GM21529 (cell line): ENCODE results near the gene GPC6.

Experiments
- ATAC-seq: cut with Tn5 transposase; IDR thresholded peaks from one replicate; pipeline ENCODE4 v1.9.1; 2021; ENCODE audit not compliant: unreplicated experiment

GPC6 gene

DNA sequence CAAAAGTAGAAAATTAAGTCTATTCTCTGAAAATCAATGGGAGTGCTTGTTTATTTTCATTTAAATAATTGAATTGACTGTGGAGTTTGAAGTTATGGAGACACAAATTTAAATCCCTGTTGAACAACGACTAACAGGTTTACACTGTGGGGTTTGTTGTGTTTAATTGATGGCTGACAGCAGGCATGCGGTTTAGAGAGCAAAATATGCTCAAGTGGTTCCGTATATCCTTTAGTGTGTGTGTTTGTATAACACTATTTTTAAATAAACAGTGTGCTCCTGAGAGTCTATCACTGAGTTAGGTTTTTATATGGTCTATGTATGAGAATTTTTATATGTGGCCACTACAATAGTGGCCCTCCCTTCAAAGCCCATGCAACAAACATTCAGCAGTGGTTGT lies 332.0 kb downstream of the GPC6 start:
- no peak for ATAC-seq

DNA sequence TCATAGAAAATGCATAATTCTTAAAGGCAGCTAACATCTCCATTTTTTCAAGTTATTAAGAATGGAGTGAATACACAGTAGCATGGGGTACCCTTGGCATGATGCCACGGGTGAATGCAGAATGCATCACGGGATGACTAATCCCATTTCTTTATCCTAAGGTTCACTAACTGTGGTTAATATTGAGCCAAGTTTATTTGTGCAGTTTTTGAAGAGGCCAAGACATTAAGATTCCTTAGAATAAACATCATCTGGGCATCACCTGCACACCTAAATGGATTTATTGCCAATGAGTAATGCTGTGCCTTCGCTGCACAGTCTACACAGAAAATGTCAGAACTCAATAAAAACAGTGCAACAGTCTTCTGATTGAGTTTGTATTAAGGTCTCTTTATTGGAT lies 333.1 kb downstream of the GPC6 start:
- ATAC-seq = no peak

DNA sequence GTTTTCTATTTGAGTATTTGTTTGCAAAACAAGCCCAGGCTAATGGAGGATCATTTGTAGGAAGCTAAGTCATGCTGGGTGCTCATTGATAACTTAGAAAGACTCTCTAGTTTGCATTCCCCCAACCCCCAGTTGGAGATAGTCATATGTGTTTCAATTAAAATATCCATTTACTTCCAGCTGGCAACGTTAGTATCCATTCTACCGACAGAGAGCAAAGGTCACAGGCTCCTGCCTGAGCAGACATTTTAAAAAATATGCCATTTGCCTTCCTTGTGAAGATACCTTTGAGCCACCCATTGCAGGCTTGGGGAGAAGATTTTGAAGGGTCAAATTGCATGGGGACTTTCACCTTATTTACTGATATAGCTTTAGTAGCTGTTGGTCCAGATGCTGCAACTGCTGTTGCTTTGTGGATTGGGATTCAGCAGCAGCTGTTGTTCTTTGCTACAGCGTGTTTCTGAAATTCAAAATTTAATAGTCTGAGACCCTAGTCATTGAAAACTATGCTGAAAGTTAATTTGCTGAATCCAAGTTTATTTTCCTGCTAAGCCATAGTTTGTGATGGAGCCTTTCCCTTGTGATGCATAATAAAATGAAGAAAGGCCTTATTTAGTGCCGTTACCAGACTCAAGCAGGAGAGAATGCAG lies 335.1 kb downstream of the GPC6 start:
- ATAC-seq = no peak

DNA sequence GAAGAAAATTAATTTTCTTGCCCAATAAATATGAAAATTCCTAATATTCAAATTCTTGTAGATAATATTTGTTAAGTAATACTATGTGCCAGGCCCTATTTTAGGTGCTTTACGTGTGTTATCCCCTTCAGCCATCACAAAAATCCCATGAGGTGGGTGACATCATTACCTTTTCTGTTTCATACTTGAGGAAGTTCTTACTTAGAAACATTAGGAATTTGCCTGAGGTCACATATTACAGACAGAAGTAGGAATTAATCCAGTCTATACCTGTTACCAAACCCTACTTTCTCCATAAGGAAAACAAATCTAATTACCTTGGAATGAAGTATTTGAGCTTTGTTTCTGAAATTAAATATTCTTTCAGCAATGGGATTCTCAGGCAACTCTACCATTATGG lies 336.1 kb downstream of the GPC6 start:
- ATAC-seq = no peak

GRCh38 chr13:93577105-93577504 lies 350.5 kb downstream of the GPC6 start:
- ATAC-seq = no peak

- ATAC-seq = no peak
These were observed 363.2 kb downstream of the GPC6 start for GRCh38 chr13:93589788-93590187.

- no peak for ATAC-seq
These were observed 376.4 kb downstream of the GPC6 start for GRCh38 chr13:93603043-93603442.

GRCh38 chr13:93614776-93615175 lies 388.2 kb downstream of the GPC6 start:
- no peak for ATAC-seq

GRCh38 chr13:93620181-93620765 lies 393.7 kb downstream of the GPC6 start:
- ATAC-seq = no peak

GRCh38 chr13:93621051-93621450 lies 394.4 kb downstream of the GPC6 start:
- no peak for ATAC-seq

DNA sequence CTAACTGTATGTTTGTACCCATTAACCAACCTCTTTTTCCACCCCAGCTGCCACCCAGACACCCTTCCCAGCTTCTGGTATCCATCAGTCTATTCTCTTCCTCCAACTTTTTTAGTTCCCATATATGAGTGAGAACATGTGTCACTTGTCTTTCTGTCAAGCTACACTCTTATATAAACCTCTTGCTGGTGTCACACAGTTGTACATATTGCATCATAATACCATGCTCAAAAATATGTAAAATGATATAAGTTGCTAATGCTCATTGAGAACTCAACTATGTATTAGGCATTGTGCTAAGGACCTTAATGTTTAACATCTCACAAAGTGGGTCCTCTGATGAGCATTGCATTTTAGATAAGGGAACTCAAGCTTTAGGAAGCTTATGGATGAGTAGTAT lies 395.4 kb downstream of the GPC6 start:
- ATAC-seq = no peak

DNA sequence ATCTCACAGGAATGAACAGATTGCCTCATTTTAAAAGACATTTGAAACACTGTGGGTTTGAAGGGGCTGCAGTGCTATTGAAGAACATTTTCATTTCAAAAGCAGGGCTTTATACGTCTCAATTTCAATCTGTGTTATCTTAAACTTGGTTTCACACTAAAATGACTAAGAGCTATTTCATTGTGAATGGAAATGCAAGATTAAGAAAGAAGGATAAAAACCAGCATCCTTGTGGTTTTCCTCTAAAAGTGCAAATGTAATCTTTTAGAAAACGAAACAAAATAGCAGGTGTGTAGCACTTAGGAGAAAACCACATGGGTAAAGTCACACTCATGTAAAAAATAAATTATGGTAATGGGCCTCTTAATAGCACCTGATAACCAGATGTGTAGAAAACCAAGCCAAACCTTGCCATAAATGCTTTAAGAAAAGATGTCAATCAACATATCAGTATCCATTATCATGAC lies 397.7 kb downstream of the GPC6 start:
- ATAC-seq = no peak

GRCh38 chr13:93625536-93625935 lies 398.9 kb downstream of the GPC6 start:
- ATAC-seq = no peak

DNA sequence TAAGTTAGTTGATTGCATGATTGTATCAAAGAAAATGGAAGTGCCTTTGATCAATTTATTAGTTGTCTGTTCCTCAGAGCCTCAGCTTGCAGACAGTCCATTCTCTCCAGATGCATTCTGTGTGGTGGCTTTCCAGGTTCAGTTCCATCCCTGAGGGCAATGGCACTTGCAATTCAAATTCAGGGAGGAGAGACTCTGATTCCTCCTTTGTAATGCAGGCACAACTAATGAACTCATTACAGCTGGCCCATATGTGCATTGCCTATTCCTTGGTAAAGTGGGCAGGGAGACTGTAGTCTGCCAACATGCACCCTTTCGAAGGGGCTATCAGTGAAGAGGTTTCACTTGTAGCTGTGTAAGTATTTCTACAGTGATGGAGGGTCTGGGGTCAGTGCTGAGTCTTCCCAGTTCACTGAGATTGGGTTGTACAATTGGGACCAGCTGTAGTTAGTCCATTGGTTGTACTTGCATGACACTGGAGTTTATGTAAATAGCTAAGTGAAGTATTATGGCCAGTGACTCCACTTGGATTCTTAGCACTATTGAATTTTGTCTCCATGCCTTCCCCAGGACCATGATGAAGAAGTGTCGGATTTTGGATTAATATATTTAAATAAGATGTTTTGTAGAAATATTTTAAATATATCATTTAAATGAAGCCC lies 401.7 kb downstream of the GPC6 start:
- ATAC-seq = no peak

DNA sequence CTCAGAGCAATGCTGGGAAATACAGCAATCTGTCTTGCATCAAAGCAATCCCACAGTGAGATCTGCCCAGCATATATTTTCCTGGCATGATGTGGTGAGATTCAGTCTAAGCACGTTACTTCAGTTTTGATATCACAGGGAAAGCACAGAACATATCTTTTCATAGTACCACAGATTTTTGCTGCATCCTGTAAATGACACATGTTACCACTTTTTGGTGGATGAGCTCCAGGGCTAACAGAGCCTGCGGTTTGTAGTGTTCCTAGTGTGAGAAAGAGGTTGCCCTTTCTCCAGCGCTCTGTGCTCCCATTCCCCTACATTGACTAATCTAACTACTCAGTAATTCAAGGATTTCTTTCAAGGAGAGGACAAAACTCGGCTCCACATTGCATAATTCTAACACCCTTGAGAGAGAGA lies 409.0 kb downstream of the GPC6 start:
- ATAC-seq = no peak

- ATAC-seq = no peak
These were observed 411.2 kb downstream of the GPC6 start for GRCh38 chr13:93637852-93638251.

- ATAC-seq = no peak
These were observed 413.8 kb downstream of the GPC6 start for GRCh38 chr13:93640452-93640851.

DNA sequence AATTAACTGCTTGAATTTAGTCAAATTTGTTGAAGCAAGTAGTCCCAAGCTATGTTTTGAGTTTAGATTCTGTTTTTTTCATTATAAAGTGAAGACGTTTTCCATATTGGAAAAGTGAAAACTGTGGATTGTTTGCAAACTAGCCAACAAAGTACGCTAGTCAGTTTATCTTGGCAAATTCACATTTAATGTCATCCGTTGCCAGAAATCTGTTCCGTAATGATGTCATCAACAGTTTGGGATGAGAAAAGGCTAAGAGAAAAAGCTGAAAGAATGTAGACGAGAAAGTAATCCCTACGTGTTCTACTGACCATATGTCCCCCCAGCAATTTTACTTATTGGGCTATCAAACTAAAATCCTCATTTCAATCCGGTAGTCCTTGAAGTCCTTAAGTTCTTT lies 419.6 kb downstream of the GPC6 start:
- ATAC-seq = no peak

DNA sequence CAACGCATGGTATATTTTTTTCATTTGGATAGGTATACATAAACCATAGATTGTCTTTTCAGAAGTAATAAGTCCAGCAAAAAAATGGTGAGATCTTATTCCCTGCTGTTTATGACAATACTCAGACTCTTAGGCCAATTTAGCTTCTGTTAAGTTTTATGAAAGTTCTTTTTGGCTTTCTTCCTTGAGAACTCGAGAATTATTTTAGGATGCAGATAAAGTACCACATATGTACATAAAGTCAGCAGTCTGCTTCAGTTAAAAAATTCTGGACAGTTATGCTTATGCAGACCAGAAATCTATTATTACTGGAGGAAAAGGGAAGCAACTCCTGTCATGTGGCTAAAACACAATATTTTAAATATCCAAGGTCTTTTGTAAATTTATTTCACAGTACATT lies 422.9 kb downstream of the GPC6 start:
- no peak for ATAC-seq

- ATAC-seq = no peak
These were observed 427.2 kb downstream of the GPC6 start for GRCh38 chr13:93653776-93654175.

- no peak for ATAC-seq
These were observed 428.5 kb downstream of the GPC6 start for GRCh38 chr13:93655154-93655553.

GRCh38 chr13:93660391-93661063 lies 433.9 kb downstream of the GPC6 start:
- no peak for ATAC-seq
